ENCODE results near the gene FGGY. TPM values are rescaled to one million over a fixed set of nuclear protein-coding genes. Genes with fewer than 3 reads are reported as not detected.

The FGGY gene
- total RNA-seq, 1 experiment from 2014 or later = 17.8 TPM

GRCh38 chr1:59640851-59641250 lies 344.0 kb downstream of the FGGY start:
- DNase-seq = no peak
- Histone ChIP-seq H3K79me2 (ENCODE audit: low read depth) (no peaks in the 10 kb centered on the region), H3K9me3 (ENCODE audit: insufficient read depth, low read depth) (no peaks in the 10 kb centered on the region), H2AFZ (no peak overlapping the region), H3K27me3 (ENCODE audit: insufficient read depth, low read depth) (no peaks in the 10 kb centered on the region), H3K4me2 (no peak overlapping the region), H3F3A (ENCODE audit: insufficient read depth, low read depth) (no peaks in the 10 kb centered on the region), H3K9me2 (ENCODE audit: insufficient read depth) (no peaks in the 10 kb centered on the region), H3K4me1 (replicated peaks; ENCODE audit: insufficient read depth) (no peaks in the 10 kb centered on the region), H3K27ac (no peak overlapping the region), H3K4me3 (no peak overlapping the region), H3K36me3 (ENCODE audit: low read depth) (no peaks in the 10 kb centered on the region), H4K20me1 (ENCODE audit: insufficient read depth) (no peaks in the 10 kb centered on the region)
- BruUV-seq (replicated peaks) = no TSS peak
- ChIA-PET CTCF (no interaction called here), POLR2A (ENCODE audit: unreplicated experiment) (interaction anchor here (0.6 kb wide), 1 partner anchor 11 kb away, joined by 7 read pairs; no protein-coding TSS in a partner anchor)
- intact Hi-C loops (cut with micrococcal nuclease; ENCODE audit: unreplicated experiment) = no loop called here
- TF ChIP-seq EZH2 (IDR thresholded peaks at IDR 0.05; ENCODE audit: low read depth) = no peak
- TF ChIP-seq CTCF (conservative IDR thresholded peaks at IDR 0.05) = no peak

- Histone ChIP-seq H3F3A (ENCODE audit: insufficient read depth, low read depth) (no peaks in the 10 kb centered on the region), H3K79me2 (ENCODE audit: low read depth) (no peaks in the 10 kb centered on the region), H3K27ac (no peak overlapping the region), H3K4me1 (replicated peaks; ENCODE audit: insufficient read depth) (no peaks in the 10 kb centered on the region), H3K9me3 (ENCODE audit: insufficient read depth, low read depth) (no peaks in the 10 kb centered on the region), H2AFZ (no peak overlapping the region), H3K9me2 (ENCODE audit: insufficient read depth) (no peaks in the 10 kb centered on the region), H3K36me3 (ENCODE audit: low read depth) (no peaks in the 10 kb centered on the region), H3K4me3 (no peak overlapping the region), H3K27me3 (ENCODE audit: insufficient read depth, low read depth) (no peaks in the 10 kb centered on the region), H4K20me1 (ENCODE audit: insufficient read depth) (no peaks in the 10 kb centered on the region), H3K4me2 (no peak overlapping the region)
- no TSS peak for BruUV-seq (replicated peaks)
- TF ChIP-seq EZH2 (IDR thresholded peaks at IDR 0.05; ENCODE audit: low read depth) (no peak), CTCF (conservative IDR thresholded peaks at IDR 0.05) (no peak)
- no peak for DNase-seq
- CTCF ChIA-PET = no interaction called here
- intact Hi-C loops (cut with micrococcal nuclease; ENCODE audit: unreplicated experiment) = no loop called here
- POLR2A ChIA-PET (ENCODE audit: unreplicated experiment) = no interaction called here
Measured at GRCh38 chr1:59641836-59642235, 344.9 kb downstream of the FGGY start.

GRCh38 chr1:59643526-59643925 lies 346.6 kb downstream of the FGGY start:
- Histone ChIP-seq H3K4me2 (no peak overlapping the region), H3K79me2 (ENCODE audit: low read depth) (no peaks in the 10 kb centered on the region), H3K27ac (no peak overlapping the region), H3K4me3 (no peak overlapping the region), H3K27me3 (ENCODE audit: insufficient read depth, low read depth) (no peaks in the 10 kb centered on the region), H2AFZ (no peak overlapping the region), H3K4me1 (replicated peaks; ENCODE audit: insufficient read depth) (no peaks in the 10 kb centered on the region), H4K20me1 (ENCODE audit: insufficient read depth) (no peaks in the 10 kb centered on the region), H3F3A (ENCODE audit: insufficient read depth, low read depth) (no peaks in the 10 kb centered on the region), H3K9me3 (ENCODE audit: insufficient read depth, low read depth) (no peaks in the 10 kb centered on the region), H3K36me3 (ENCODE audit: low read depth) (no peaks in the 10 kb centered on the region), H3K9me2 (ENCODE audit: insufficient read depth) (no peaks in the 10 kb centered on the region)
- no peak for TF ChIP-seq EZH2 (IDR thresholded peaks at IDR 0.05; ENCODE audit: low read depth)
- no peak for TF ChIP-seq CTCF (conservative IDR thresholded peaks at IDR 0.05)
- ChIA-PET POLR2A (ENCODE audit: unreplicated experiment) (no interaction called here), CTCF (no interaction called here)
- DNase-seq = no peak
- intact Hi-C loops (cut with micrococcal nuclease; ENCODE audit: unreplicated experiment) = no loop called here
- no TSS peak for BruUV-seq (replicated peaks)
